T-helper 1 cell treated with Interleukin-12 subunit alpha and Interleukin-12 subunit beta and Interleukin-4 antibody, amounts not matched to agents 30 ng/mL and 1 ng/mL, for 36 hours (primary cell): Measurements from ENCODE around the gene CYTH1. TPM values are rescaled to one million over a fixed set of nuclear protein-coding genes. Genes with fewer than 3 reads are reported as not detected.

Experiments
- intact Hi-C: fragments of 100-400 bp; cut with micrococcal nuclease; formaldehyde crosslinking; loops from one replicate; pipeline ENCODE4 v1.15.1; 2024
- total RNA-seq: library from RNA; stranded (reverse); gene quantifications from 2 replicates; pipeline ENCODE4 v1.2.3, GENCODE V29; 2022

CYTH1 gene
- total RNA-seq, 1 donor from 2014 or later, result 310 TPM

DNA sequence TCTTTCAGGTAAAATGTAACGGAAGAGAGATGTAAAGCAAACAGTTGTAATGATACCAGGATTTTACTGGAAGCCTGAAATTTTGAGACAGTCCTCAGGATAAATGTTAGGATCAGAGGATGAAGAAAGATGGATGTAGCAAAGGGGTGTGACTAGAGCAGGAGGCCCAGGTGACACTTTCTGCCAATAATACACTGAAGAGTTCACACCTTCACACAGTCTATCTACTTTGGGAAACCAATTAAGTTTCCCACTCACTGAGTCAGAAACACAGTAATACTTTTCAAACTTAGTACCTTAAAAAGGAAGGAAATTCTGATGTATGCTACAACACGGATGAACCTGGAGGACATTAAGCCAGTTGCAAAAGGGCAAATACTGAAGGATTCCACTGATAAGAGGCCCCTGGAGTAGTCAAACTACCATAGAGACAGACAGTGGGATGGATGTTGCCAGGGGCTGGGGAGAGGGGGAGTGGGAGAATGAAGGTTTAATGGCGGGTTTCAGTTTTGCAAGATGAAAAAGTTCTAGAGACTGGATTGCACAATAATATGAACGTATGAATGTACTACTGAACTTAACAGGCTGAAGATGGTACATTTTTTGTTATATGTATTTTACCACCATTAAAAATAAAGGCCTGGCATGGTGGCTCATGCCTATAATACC lies 62.3 kb downstream of the CYTH1 start:
- intact Hi-C loops, result no loop called here

GRCh38 chr17:78718575-78719208 lies 63.4 kb downstream of the CYTH1 start:
- intact Hi-C loops, result no loop called here

DNA sequence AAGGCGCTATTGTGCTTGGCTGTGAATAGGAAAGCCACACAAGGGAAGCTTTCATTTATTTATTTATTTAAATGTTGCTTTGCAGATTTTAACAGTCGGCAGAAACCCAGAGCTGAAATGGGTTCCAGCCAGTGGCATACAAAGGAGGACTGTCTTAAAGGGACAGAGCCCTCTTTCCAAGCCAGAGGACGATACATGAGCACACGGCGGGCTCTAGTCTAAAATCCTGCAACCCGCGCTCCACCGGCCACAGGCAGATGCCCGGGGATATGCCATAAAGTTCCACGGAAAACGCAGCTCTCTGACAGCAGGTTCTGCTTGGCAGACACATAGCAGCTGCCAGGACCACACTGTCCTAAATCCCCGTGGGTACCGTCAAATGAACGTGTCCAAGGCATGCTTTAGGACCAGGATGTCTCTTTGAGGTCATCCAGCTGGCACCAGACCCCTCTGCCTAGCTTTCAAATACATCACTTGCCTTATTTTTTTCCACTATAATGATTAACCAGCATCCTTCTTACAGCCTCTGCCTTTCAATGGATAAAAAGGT lies 64.6 kb downstream of the CYTH1 start:
- intact Hi-C loops, result no loop called here

DNA sequence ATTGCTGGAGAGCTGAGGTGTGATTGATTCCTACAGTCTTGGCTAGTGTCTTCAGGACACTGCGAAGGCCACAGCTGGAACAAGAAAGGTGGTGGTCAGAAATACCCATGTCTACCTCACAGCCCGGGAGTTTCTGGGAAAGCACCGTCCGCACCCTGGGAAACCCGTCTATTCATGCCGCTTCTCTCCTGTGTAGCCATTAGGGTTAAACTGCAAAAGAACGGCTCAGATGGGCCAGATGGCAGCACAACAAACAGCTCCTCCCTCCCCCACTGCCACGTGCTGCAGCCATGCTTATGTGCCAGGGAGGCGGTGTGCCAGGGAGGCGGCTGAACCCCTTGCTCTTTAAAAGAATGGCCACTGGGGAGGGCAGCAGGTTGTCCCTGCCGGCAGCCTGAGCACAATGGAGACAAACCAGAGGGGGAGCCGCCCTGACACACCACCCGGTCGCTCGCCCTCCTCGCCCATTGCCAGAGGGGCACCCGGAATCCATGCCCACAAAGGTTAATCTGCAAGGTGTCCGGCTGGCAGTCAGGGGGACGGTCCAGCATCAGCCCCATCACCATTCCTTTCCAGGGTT lies 65.2 kb downstream of the CYTH1 start:
- intact Hi-C loops, result no loop called here

GRCh38 chr17:78716292-78716691 lies 65.8 kb downstream of the CYTH1 start:
- intact Hi-C loops, result no loop called here

DNA sequence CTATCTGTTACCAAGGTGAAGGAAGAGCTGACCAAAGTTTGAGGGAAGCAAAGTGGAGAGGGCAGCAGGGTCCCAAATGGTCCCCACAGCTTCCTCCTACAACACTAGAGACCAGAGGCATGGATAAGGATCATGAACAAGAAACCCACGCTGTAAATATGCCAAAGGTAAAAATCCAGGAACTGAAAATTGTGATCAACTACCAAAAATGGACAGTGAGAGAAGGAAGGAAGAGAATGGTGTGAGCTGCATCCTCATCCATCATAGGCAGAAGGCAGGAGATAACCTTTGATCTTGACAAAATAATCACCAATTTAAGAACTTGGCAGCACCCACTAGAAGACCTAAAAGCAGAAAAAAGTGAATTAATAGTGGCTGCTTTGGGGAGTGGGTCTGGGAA lies 66.2 kb downstream of the CYTH1 start:
- intact Hi-C loops, result no loop called here

GRCh38 chr17:78715000-78715771 lies 66.9 kb downstream of the CYTH1 start:
- intact Hi-C loops, result no loop called here

- intact Hi-C loops, result no loop called here
Observed at GRCh38 chr17:78714534-78714933, 67.5 kb downstream of the CYTH1 start.

GRCh38 chr17:78712043-78712442 lies 70.0 kb downstream of the CYTH1 start:
- intact Hi-C loops, result no loop called here

DNA sequence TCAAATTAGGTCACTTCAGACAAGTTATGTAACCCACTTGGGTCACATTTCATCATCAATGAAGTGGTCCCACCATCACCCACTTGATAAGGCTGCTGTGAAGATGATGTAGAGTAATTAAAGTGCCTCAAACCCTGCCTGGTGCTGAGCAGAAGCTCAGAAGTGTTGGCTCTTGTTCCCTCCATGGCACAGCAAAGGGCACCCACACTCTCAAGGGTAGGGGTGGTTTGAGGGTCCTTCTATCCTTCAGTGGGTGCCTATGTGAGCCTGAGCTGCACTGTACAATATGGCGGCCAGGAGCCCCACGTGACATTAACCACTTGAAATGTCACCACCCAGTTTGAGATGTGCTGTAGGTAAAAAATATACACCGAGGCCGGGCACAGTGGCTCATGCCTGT lies 71.5 kb downstream of the CYTH1 start:
- intact Hi-C loops, result no loop called here

GRCh38 chr17:78709751-78710181 lies 72.3 kb downstream of the CYTH1 start:
- intact Hi-C loops, result loop anchor here (1.0 to 5.0 kb wide), 6 partner anchors 26 to 262 kb away; no protein-coding TSS in a partner anchor

DNA sequence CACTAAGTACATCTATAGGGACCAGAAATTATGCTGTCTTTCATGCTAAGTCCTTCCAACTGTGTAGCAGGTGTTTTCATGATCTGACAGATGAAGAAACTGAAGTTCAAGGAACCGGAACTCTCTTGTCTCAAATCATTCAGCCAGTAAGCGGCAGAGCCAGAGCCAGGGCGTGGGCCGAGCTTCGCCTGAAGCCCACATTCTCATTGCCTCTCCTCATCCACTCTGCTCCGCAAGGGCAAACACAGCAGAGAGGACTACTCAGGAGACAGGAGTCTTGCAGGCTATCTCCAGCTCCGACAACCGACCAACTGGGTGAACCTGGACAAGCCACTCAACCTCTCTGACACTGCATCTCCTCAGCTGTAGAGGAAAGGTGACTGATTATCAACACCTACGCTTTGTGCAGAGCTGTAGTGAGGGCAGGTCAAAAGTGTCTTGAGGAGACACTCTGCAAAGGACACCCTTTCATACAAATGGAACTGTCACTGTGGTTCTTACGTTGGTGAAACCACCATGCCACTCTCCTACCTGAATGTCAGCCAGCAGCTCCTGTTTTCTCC lies 72.9 kb downstream of the CYTH1 start:
- intact Hi-C loops, result loop anchor here (1.0 to 5.0 kb wide), 6 partner anchors 26 to 262 kb away; no protein-coding TSS in a partner anchor

DNA sequence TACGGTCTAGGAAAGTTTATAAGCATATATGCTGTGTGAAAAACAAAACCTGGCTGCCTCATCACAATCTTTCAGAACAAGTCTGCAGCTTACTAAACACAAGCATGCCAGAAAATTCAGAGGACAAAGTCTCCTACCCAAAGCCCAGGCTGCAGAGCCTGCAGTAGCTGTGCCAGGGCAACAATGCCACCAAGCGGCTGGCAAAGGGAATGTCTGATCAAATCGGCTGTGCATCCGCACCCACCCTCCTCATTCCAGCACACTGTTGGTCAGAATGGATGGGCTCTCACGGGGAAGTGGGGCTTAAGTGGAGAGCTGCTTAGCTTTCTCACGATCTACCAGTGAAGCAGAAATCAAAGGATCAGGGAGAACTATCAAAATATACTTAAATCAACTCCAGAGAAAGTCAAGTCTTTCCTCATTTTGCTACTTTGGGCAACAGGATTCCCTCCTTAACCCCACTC lies 73.5 kb downstream of the CYTH1 start:
- intact Hi-C loops, result loop anchor here (1.0 to 5.0 kb wide), 5 partner anchors 36 to 261 kb away; no protein-coding TSS in a partner anchor

GRCh38 chr17:78707923-78708322 lies 74.2 kb downstream of the CYTH1 start:
- intact Hi-C loops, result loop anchor here (1.0 to 5.0 kb wide), 5 partner anchors 37 to 261 kb away; no protein-coding TSS in a partner anchor

- intact Hi-C loops, result loop anchor here (5.0 kb wide), 1 partner anchor 260 kb away; no protein-coding TSS in a partner anchor
Observed at GRCh38 chr17:78707016-78707415, 75.1 kb downstream of the CYTH1 start.

GRCh38 chr17:78706271-78706915 lies 75.7 kb downstream of the CYTH1 start:
- intact Hi-C loops, result loop anchor here (5.0 kb wide), 1 partner anchor 259 kb away; no protein-coding TSS in a partner anchor

DNA sequence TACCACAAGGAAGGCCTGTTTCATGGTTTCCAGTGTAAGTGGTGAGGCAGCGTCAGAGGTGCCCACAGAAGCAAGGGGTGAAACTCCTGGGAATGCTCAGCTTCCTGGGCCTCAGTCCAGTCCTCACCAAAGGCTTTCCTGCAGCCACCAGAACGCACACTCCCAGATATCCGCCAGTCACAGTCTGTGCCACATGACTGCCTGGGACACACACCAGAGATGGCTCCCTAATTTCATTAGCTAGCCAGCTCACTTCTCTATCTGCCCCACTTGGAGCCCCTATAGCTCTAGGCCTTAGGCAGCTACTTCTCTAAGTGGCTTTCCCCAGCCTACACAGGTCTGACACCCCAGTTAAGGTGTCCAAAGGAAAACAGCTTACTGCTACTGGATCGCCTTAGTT lies 77.0 kb downstream of the CYTH1 start:
- intact Hi-C loops, result loop anchor here (5.0 kb wide), 1 partner anchor 258 kb away; no protein-coding TSS in a partner anchor

- intact Hi-C loops, result no loop called here
Observed at GRCh38 chr17:78704594-78704993, 77.5 kb downstream of the CYTH1 start.

DNA sequence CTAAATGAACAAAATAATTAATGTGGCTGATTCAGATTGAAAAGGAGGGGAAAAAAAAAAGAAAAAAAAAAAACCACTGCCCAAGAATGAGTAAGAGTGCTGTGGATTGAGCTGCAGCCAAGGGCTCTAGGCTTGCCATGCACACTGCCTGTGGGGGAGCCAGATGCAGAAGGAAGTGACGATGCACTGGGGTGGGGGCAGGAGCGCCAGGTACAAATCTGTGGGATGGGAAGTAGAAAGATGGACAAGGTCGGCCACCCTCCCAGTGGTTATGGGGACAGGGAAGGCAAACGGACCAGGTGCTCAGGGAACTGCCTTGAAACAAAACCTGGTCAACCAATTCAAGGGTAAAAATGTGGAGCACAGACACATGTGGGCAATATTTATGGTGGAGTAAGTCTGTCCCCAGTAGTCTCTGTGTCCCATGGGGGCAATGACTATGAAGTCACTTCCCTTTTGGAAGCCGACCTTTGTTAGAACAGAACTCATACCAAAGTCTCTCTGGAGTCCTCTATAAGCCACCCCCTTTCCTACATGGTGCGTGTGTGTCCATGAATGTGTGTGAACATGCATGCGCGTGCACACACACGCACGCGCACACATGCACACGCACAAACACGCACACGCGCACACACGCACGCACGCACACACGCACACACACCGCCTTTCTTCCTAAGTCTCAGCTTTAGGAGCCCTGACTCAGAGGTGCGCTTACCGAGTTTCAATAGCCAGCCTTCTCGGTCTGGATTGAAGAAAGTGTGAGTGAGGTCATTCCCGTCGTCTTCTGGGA lies 84.3 kb downstream of the CYTH1 start:
- intact Hi-C loops, result no loop called here
